Lower lobe of right lung (tissue), 2 donors: ENCODE measurements around the gene PLEKHA1. TPM values are rescaled to one million over a fixed set of nuclear protein-coding genes. Genes with fewer than 3 reads are reported as not detected.
A peak's percentile ranks its signal among the peaks of the same experiment; 100 is the strongest.

Source experiments
- ATAC-seq, 2 donors: fragments of 200-7000 bp; cut with Tn5 transposase; one replicate each; pipeline ENCODE4 v1.9.1; 2020 to 2022; ENCODE audit warnings: mild to moderate bottlenecking in 2 of 2, moderate library complexity in 2 of 2
- DNase-seq: peaks from one replicate; pipeline ENCODE4 v3.0.0-alpha.2; 2020
- H3K27ac ChIP-seq: fragments of 200-600 bp; one replicate; pipeline ENCODE4 v1.8.0; 2022
- H3K27me3 ChIP-seq: fragments of 200-600 bp; one replicate; pipeline ENCODE4 v1.8.0; 2022; ENCODE audit warnings: low read depth
- H3K36me3 ChIP-seq: fragments of 200-600 bp; one replicate; pipeline ENCODE4 v1.8.0; 2022; ENCODE audit warnings: mild to moderate bottlenecking
- H3K4me1 ChIP-seq: fragments of 200-600 bp; one replicate; pipeline ENCODE4 v1.8.0; 2022
- H3K4me3 ChIP-seq: fragments of 200-600 bp; one replicate; pipeline ENCODE4 v1.8.0; 2022; ENCODE audit warnings: mild to moderate bottlenecking
- H3K9me3 ChIP-seq: fragments of 200-600 bp; one replicate; pipeline ENCODE4 v1.8.0; 2022
- intact Hi-C: fragments of 100-400 bp; cut with DNase I; formaldehyde crosslinking; loops from one replicate; pipeline ENCODE4 v1.11.0; 2022
- long read RNA-seq: library from polyadenylated mRNA; unstranded; transcript quantifications from one replicate; pipeline ENCODE4 v2.0.0, GENCODE V29; 2021
- total RNA-seq: library from RNA; stranded (reverse); fragmentation: NEBNext Ultra II Directional; extraction: Animal tissue kit (Norgen Biotek cat#: 25700); gene quantifications from one replicate; pipeline ENCODE4 v1.2.1, GENCODE V29; 2021
- TF ChIP-seq, protein P1 (sequence below): fragments of 200-600 bp; IDR thresholded peaks from one replicate; pipeline ENCODE4 v1.8.0; 2022; ENCODE audit warnings: antibody characterized with exemption, mild to moderate bottlenecking
- donor health status: DM: no; HTN: yes; CAD: no; lungs with severe emphysema.

PLEKHA1 gene
- 46.1 TPM for total RNA-seq
- long read RNA-seq, full-length matches to known transcripts, result 13 of 92 reads
- long read RNA-seq, partial matches to known transcripts, result 3 of 92 reads
- long read RNA-seq, other reads (novel, unspliced or antisense), result 76 of 92 reads

DNA sequence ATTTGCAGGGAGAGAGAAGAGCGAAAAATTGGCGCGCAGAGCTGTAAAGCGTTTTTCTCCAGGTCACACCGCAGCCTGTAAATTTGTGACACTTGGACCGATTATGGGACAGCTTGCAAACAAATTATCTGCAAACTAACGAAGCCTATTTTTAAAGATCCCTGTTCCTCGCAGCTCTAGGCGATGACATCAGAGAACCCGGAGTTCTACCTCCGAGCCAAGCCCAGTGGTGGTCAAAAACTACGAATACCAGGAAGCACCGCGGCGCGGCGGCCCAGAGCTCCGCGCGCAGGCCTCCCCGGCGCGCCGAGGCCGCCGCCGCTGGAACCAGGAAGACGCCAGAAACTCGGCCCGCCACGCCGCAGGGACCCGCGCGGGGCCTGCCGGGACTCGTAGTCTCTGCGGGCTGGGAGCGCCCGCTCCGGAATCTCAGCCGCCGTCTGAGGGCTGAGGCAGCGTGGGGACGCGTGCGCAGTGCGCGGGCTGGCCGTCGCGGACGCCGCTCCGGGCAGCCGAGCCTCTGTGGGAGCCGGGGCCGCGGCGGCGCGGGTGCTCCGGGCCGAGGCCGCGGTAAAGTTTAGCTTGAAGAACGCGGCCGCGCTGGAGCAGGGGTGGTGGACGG lies at the start of gene PLEKHA1:
Gene PLEKHA1 (plus strand): TSS at position 472 of the 622 bp plus-strand sequence. CDS start 18,493 bp downstream, outside the sequence.
- peak within 1 kb of the TSS; percentile 96 for H3K27ac ChIP-seq
- peaks cover 50% of the 10 kb centered on the region for H3K4me1 ChIP-seq
- ATAC-seq (peak; percentile 97 to 98), DNase-seq (peak; percentile 97)
- H3K9me3 ChIP-seq, result no peaks in the 10 kb centered on the region
- intact Hi-C loops, result no loop called here
- TF ChIP-seq, protein P1, sequence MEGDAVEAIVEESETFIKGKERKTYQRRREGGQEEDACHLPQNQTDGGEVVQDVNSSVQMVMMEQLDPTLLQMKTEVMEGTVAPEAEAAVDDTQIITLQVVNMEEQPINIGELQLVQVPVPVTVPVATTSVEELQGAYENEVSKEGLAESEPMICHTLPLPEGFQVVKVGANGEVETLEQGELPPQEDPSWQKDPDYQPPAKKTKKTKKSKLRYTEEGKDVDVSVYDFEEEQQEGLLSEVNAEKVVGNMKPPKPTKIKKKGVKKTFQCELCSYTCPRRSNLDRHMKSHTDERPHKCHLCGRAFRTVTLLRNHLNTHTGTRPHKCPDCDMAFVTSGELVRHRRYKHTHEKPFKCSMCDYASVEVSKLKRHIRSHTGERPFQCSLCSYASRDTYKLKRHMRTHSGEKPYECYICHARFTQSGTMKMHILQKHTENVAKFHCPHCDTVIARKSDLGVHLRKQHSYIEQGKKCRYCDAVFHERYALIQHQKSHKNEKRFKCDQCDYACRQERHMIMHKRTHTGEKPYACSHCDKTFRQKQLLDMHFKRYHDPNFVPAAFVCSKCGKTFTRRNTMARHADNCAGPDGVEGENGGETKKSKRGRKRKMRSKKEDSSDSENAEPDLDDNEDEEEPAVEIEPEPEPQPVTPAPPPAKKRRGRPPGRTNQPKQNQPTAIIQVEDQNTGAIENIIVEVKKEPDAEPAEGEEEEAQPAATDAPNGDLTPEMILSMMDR, result no peak
- peak within 1 kb of the TSS; percentile 71 for H3K4me3 ChIP-seq
- H3K36me3 ChIP-seq, result no peaks in the 10 kb centered on the region
- no peaks in the 10 kb centered on the region for H3K27me3 ChIP-seq

DNA sequence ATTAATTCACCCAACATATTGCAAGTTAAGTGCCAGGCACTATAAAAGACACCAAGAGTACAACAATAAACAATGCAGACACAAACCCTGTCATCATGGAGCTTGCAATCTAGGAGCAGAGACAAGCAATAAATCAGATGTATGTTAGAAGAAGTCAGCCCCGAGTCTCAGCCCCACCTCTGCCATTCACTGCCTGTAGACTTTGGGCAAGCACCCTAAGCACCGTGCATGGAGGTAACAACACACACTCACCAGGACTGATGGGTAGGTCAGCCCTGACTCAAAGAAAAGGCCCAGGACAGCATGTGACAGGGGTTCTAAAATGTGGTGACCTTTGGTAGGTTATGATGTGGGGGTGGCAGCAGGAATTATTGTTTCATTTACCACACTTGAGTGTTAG lies 49.3 kb upstream of the PLEKHA1 start:
- Histone ChIP-seq H3K27ac (no peak overlapping the region), H3K4me1 (no peaks in the 10 kb centered on the region), H3K9me3 (peaks cover 3% of the 10 kb centered on the region), H3K27me3 (no peaks in the 10 kb centered on the region), H3K4me3 (no peak overlapping the region), H3K36me3 (no peaks in the 10 kb centered on the region)
- intact Hi-C loops, result no loop called here
- DNase-seq, result no peak
- ATAC-seq, result no peak
- TF ChIP-seq, protein P1, result no peak

DNA sequence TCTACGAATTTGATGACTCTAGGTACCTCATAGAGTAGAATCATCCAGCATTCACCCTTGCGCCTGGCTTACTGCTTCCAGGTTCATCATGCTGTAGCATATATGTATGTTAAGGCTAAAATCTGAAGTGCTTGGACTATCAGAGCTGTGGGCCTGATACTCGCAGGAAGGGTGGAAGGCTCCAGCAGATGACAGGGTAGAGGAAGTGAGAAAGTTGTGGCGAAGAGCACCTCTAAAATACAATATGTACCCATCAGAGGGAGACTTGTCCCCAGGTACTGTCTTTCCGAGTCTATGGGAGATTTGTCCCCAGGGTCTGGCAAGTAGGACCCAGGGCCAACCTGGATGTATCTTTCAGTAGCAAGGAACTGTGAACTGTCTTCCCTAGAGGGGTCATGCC lies 48.1 kb upstream of the PLEKHA1 start:
- Histone ChIP-seq H3K36me3 (no peaks in the 10 kb centered on the region), H3K27ac (no peak overlapping the region), H3K4me3 (no peak overlapping the region), H3K27me3 (no peaks in the 10 kb centered on the region), H3K9me3 (no peaks in the 10 kb centered on the region), H3K4me1 (no peaks in the 10 kb centered on the region)
- intact Hi-C loops, result no loop called here
- no peak for DNase-seq
- TF ChIP-seq, protein P1, result no peak
- ATAC-seq, result no peak

DNA sequence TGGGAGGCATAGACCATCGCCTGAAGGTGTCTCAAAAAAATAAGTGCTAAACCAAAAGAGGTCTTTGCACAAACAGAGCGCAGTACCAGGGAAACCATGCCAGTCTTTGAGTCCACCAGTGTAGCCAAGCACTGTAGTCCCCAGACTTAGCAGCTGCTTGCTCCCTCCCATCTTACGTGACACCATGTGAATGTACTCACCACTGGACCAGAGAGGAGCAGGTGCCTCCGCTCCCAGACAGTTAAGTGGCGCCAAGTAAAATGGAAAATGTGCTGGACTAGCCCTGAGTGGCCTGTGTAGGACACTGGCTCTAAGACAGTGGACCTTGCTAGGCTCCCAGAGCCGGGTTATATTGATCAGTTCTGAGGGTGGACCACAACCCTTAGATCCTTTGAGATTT lies 47.7 kb upstream of the PLEKHA1 start:
- no peak overlapping the region for H3K27ac ChIP-seq
- no peak for DNase-seq
- intact Hi-C loops, result no loop called here
- no peak for ATAC-seq
- no peaks in the 10 kb centered on the region for H3K36me3 ChIP-seq
- H3K9me3 ChIP-seq, result no peaks in the 10 kb centered on the region
- H3K4me1 ChIP-seq, result no peaks in the 10 kb centered on the region
- H3K4me3 ChIP-seq, result no peak overlapping the region
- TF ChIP-seq, protein P1, result no peak
- H3K27me3 ChIP-seq, result no peaks in the 10 kb centered on the region

DNA sequence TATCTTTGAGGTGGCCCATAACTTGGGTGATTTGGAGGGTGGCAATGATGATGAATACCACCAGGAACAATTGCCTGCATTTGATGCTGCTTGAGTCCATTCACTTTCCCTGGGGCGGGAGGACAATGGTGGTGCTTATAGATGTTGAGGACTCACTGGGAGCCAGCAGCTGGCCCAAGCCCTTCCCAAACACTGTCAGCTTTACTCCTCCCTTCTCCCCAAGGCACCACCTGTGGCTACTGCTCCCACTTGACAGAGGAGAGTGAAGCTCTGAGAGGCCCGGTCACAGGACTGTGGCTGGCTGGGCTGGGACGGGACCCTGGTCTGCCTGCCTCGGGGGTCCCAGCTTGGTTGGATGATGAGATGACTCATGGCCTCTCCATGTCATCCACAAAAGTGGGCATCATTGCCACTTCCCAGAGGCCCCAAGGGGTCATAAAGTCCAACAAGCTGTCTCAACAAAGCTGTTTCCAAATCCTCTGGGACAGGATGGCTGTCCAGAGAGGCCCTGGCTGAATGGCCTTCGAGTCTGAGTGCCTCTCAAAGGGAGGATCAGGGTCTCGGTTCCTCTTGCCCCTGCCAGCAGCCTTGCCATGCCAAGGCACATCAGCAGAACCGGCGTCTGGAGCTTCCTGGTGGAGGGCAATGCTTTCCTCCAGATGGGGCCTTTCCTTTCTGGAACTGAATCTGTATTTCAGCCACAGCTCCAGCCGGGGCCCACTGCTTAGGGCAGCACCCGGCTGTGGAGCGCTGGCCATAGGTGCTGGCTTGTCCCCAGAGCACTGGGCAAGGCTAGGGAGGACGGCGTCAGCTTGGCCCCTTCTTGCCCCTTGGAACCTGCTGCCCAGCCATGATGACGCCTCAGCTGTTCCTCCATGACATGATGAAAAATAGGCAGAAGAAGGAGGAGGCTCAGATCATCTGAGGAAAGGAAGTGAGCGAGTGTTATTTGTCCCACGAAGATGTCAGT lies 47.0 kb upstream of the PLEKHA1 start:
- Histone ChIP-seq H3K9me3 (no peaks in the 10 kb centered on the region), H3K4me1 (no peaks in the 10 kb centered on the region), H3K36me3 (no peaks in the 10 kb centered on the region), H3K27ac (no peak overlapping the region), H3K4me3 (no peak overlapping the region), H3K27me3 (no peaks in the 10 kb centered on the region)
- TF ChIP-seq, protein P1, result no peak
- DNase-seq (no peak), ATAC-seq (no peak)
- intact Hi-C loops, result no loop called here
